Measurements from ENCODE around the gene RSU1.

Gene RSU1

GRCh38 chr10:16602104-16602775 is 215.0 kb downstream of the RSU1 start:
- DNase-seq (ENCODE audit: low read depth in 2 of 2) = no peak

- no peak for DNase-seq (ENCODE audit: low read depth in 2 of 2)
Measured at GRCh38 chr10:16599662-16600061, 217.6 kb downstream of the RSU1 start.

DNA sequence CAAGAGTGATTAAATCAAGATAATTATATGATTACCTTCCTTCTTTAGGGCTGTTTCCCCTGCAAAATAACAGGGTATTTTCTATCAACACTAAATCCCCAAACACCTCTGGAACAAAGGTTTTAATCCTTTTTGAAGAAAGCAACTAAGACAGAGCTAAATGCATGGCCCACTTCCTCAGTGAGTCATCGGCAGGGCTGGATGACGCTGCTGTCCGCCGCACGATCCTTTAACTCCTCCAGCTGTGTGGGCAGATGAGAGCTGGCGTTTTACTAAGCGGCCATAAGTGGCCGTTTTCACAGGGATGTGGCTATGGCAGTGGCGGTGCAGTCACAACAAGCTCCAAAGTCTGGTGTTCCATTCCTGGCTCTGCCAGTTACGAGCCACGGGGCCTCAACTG is 219.6 kb downstream of the RSU1 start:
- DNase-seq (ENCODE audit: low read depth in 2 of 2) = no peak

GRCh38 chr10:16592378-16592777 is 224.8 kb downstream of the RSU1 start:
- no peak for DNase-seq (ENCODE audit: low read depth in 2 of 2)

GRCh38 chr10:16586358-16587138 is 230.7 kb downstream of the RSU1 start:
- no peak for DNase-seq (ENCODE audit: low read depth in 2 of 2)

DNA sequence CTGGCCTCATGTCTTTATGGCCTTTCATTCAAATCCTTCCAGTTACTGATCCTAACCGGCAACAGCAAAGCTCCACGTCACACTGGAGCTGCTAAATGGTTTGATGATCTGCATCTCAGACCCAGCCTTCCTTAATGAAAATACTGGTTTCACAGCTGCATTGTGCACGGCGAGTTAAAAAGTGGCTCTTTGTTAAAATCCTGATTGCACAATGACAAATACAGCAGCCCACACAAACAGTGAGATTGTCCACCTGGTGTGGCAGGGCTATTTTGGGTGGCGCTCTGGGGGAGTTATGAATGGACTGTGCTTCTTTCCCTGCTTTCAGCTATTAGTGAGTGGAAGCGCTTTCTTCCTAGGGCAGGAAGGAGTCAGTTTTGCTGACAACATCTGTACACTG is 232.1 kb downstream of the RSU1 start:
- no peak for DNase-seq (ENCODE audit: low read depth in 2 of 2)

DNA sequence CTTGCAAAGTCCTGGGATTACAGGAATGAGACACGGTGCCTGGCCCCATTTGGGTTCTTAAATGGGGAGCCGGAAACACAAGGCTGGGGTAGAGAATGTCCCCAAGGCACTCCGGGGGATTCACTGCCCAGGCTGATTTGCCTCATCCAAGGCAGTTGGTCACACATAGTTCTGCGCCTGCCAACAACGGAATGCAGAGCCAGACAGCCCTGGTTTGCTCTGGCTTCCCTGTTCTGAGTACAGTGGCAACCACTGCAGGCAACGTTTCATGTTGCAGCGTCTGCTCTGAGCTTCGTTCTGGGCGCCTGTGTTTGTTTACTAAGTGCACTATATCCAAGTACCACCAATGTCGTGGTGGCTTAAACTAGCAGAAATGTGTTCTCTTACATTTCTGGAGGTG is 233.8 kb downstream of the RSU1 start:
- DNase-seq (ENCODE audit: low read depth in 2 of 2) = no peak

DNA sequence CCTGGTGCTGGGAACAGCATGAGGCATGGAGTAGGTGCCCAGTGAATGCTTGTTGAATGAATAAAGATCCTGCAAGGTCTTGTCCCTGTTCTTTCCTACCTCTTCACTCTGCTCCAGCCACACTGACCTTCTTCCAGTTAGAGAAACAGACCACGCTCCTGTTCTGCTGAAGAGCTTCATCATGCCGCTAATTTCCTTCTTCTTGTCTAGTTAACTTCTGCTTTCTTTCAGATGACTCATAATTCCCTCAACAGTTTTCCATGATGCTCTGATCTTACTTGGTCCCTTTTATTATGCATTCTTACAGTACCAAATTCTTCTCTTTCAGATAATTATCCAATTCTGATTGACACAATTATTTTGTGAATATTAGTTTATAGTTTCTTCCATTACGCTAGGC is 236.0 kb downstream of the RSU1 start:
- no peak for DNase-seq (ENCODE audit: low read depth in 2 of 2)

DNA sequence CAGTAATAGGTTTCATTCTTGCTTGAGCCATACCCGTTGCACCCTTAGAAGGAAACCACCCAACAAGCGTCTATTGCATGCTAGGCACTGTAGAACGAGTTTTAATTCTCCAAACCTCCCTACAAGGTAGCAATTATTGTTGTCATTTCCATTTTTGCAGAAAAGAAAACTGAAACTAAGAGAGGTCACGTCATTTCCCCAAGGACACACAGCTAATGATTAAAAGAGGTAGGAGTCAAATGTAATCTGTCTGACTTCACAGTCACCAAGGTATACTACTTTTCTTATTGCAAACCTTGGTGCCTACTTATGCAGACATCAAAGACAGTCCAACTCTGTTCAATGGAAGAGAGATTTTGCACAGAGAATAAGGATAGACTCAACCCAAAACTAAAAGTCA is 246.5 kb downstream of the RSU1 start:
- no peak for DNase-seq (ENCODE audit: low read depth in 2 of 2)

DNA sequence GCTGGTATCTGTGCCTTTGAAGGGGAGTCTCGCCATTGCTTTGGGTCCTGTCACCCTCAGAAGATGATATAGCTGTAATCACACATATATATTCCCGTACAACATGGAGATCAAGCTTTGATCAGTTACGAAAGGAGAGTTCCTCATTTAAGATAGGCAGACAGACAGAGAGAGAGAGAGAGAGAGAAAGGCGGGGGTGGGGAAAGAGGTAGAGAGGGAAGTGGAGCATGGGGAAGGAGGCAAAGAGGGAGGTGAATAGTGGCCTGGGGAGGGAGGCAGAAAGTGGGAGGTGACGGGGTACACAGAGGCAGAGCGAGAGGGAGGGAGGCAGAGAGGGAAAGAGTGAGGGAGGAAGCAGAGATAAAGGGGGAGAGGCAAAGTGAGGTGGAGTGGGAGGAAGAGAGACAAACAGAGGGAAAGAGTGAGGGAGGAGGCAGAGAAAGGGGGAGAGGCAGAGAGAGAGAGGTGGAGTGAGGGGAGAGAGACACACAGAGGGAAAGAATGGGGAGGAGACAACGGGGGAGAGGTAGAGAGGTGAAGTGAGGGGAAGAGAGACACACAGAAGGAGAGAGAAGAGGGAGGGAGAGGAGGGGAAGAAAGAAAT is 250.9 kb downstream of the RSU1 start:
- DNase-seq (ENCODE audit: low read depth in 2 of 2) = no peak

GRCh38 chr10:16565604-16566003 is 251.6 kb downstream of the RSU1 start:
- DNase-seq (ENCODE audit: low read depth in 2 of 2) = no peak

DNA sequence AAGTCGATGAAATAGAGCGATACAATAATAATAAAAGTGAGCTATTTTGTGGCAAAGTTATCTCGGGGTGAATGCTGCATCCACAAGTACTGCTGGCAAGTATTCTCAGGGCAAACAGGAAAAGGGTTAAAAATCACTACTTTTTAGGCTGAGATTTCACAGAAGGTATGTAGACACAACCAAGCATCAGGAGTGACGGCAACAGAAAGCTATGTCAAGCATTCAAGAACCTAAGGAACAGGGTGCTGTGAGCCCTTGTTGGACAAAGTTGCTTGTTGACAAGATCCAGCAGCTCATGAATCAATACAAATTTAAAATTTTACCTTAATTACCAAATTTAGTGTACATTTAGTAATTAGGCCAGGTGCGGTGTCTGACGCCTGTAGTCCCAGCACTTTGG is 254.3 kb downstream of the RSU1 start:
- no peak for DNase-seq (ENCODE audit: low read depth in 2 of 2)

DNA sequence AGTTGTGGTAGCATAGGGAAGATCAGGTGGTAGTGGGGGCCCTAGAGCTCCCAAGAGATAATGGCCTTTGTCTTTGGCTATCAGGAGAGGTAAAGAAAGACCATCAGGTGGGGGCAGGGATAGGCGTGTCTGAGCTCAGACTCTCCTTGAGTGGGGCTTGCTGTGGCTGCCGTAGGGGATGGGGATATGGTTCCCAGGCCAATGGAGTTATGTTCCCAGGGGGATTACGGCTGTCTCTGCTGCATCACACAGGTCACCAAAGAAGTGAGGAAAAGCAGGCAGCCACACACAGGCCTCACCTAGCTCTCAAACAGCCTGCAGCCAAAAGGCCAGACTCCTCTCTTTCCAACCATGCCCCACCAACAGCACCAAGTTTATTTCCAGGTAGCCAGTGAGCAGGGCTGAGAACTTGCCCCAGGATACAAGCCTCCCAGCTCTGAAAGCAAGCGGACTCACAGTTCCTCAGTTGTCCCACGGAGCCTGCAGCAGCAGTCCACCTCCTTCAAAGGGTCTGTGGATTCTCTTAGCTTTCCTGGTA is 257.9 kb downstream of the RSU1 start:
- no peak for DNase-seq (ENCODE audit: low read depth in 2 of 2)

- no peak for DNase-seq (ENCODE audit: low read depth in 2 of 2)
Measured at GRCh38 chr10:16547973-16548372, 269.3 kb downstream of the RSU1 start.

GRCh38 chr10:16545116-16545736 is 272.0 kb downstream of the RSU1 start:
- no peak for DNase-seq (ENCODE audit: low read depth in 2 of 2)

- no peak for DNase-seq (ENCODE audit: low read depth in 2 of 2)
Measured at GRCh38 chr10:16544591-16544990, 272.6 kb downstream of the RSU1 start.

DNA sequence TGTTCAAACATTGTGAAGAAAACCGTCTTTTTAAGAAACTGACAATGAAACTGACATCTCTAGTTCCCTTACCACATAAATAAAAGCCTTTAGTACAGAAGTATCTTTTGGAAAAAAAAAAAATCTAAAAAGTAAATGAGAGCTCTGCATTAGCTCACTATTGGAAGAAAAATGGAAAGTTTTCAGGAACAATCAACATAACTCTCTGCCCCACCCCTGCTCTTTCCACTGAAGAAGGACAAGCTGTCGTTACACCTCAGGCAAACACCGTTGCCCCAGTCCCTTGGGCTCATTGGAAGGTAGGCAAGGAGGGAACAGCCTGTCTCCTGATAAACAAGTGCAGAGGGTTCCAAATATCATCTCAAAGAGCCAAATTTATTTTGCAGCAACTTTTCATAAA is 273.1 kb downstream of the RSU1 start:
- no peak for DNase-seq (ENCODE audit: low read depth in 2 of 2)
